HepG2 (cell line): ENCODE results near the gene PRSS8. TPM values are rescaled to one million over a fixed set of nuclear protein-coding genes. Genes with fewer than 3 reads are reported as not detected.

Experiments used
- BORCS8-MEF2B ChIP-seq: sonication (generic); formaldehyde crosslinking; IDR thresholded peaks from 2 replicates; pipeline ENCODE4 v1.8.0; 2022; ENCODE audit warnings: mild to moderate bottlenecking, missing genetic modification reagents
- HNF1B ChIP-seq: sonication (generic); formaldehyde crosslinking; IDR thresholded peaks from 2 replicates; pipeline ENCODE4 v1.5.1; 2020; ENCODE audit warnings: mild to moderate bottlenecking, moderate library complexity, missing genetic modification reagents
- POGK ChIP-seq: sonication (generic); formaldehyde crosslinking; conservative IDR thresholded peaks from 2 replicates; pipeline ENCODE4 v1.8.0; 2022; ENCODE audit warnings: mild to moderate bottlenecking, moderate library complexity, missing genetic modification reagents
- ZFY ChIP-seq: sonication (generic); formaldehyde crosslinking; IDR thresholded peaks from 2 replicates; pipeline ENCODE4 v1.4.0; 2020; ENCODE audit warnings: missing genetic modification reagents
- ZNF335 ChIP-seq: sonication (generic); formaldehyde crosslinking; IDR thresholded peaks from 2 replicates; pipeline ENCODE4 v1.4.0; 2020; ENCODE audit warnings: missing genetic modification reagents
- ZNF607 ChIP-seq: sonication (generic); formaldehyde crosslinking; IDR thresholded peaks from 2 replicates; pipeline ENCODE4 v1.5.1; 2020; ENCODE audit warnings: missing genetic modification reagents, mild to moderate bottlenecking, borderline replicate concordance
- ZNF850 ChIP-seq: sonication (generic); formaldehyde crosslinking; conservative IDR thresholded peaks from 2 replicates; pipeline ENCODE4 v1.9.0; 2021; ENCODE audit warnings: mild to moderate bottlenecking, missing genetic modification reagents
- polyA plus RNA-seq, 8 experiments: library from polyadenylated mRNA; depleted of rRNA in 3 of 8; stranded (reverse) in 7 of 8; unstranded in 1 of 8; fragments of >200 nt; fragmentation: Illumina TruSeq in 4 of 8; extraction: Trizol in 4 of 8; gene quantifications; 2 replicates each; pipeline versions ENCODE4 v1.2.1 to v1.2.3, GENCODE V29; 2011 to 2016; ENCODE audit warnings: low read depth in 4 of 8, missing spikeins in 1 of 8, mixed read lengths in 1 of 8; ENCODE audit not compliant: insufficient read depth in 1 of 8
- total RNA-seq, 5 experiments: library from RNA; depleted of rRNA; stranded (reverse); fragments of >200 nt; fragmentation: Illumina TruSeq; extraction: Trizol; gene quantifications; 2 replicates each; pipeline ENCODE4 v1.2.3, GENCODE V29; 2016; ENCODE audit warnings: low read depth in 1 of 5
- TF ChIP-seq, protein P1 (sequence below): sonication (generic); formaldehyde crosslinking; IDR thresholded peaks from 2 replicates; pipeline ENCODE4 v1.8.0; 2022; ENCODE audit warnings: mild to moderate bottlenecking, missing genetic modification reagents; ENCODE audit not compliant: insufficient replicate concordance
- TF ChIP-seq, protein P2 (sequence below), 2 experiments: sonication (generic) in 1 of 2; formaldehyde crosslinking in 1 of 2; IDR thresholded peaks; 2 replicates each; pipeline versions ENCODE4 v1.4.0 to v1.6.1; 2016 to 2020; ENCODE audit warnings: borderline replicate concordance in 1 of 2, low read depth in 1 of 2, mild to moderate bottlenecking in 1 of 2, missing genetic modification reagents in 1 of 2
- TF ChIP-seq, protein P3 (sequence below): sonication (generic); formaldehyde crosslinking; IDR thresholded peaks from 2 replicates; pipeline ENCODE4 v1.4.0; 2020; ENCODE audit warnings: missing genetic modification reagents

Gene PRSS8
- total and polyA plus RNA-seq, 2 of the 13 experiments (the other 11 are each of a cell fraction or from before 2014, with no cell fraction given) = 2.6 to 7.2 TPM

GRCh38 chr16:31094424-31095120 is 41.0 kb downstream of the PRSS8 start, which contains the start of gene VKORC1 (continued):
- TF ChIP-seq, protein P1, sequence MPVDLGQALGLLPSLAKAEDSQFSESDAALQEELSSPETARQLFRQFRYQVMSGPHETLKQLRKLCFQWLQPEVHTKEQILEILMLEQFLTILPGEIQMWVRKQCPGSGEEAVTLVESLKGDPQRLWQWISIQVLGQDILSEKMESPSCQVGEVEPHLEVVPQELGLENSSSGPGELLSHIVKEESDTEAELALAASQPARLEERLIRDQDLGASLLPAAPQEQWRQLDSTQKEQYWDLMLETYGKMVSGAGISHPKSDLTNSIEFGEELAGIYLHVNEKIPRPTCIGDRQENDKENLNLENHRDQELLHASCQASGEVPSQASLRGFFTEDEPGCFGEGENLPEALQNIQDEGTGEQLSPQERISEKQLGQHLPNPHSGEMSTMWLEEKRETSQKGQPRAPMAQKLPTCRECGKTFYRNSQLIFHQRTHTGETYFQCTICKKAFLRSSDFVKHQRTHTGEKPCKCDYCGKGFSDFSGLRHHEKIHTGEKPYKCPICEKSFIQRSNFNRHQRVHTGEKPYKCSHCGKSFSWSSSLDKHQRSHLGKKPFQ = peak; percentile 50
- peak; percentile 85 for TF ChIP-seq ZFY (CRISPR knock-in tag)
- TF ChIP-seq ZNF607 = peak; percentile 81
- TF ChIP-seq, protein P2, sequence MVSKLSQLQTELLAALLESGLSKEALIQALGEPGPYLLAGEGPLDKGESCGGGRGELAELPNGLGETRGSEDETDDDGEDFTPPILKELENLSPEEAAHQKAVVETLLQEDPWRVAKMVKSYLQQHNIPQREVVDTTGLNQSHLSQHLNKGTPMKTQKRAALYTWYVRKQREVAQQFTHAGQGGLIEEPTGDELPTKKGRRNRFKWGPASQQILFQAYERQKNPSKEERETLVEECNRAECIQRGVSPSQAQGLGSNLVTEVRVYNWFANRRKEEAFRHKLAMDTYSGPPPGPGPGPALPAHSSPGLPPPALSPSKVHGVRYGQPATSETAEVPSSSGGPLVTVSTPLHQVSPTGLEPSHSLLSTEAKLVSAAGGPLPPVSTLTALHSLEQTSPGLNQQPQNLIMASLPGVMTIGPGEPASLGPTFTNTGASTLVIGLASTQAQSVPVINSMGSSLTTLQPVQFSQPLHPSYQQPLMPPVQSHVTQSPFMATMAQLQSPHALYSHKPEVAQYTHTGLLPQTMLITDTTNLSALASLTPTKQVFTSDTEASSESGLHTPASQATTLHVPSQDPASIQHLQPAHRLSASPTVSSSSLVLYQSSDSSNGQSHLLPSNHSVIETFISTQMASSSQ (IDR thresholded peaks at IDR 0.05; ENCODE audit: low read depth) = no peak
- TF ChIP-seq, protein P2 (CRISPR knock-in tag; IDR thresholded peaks at IDR 0.05; ENCODE audit: borderline replicate concordance) = peak; percentile 20; the same call in 1 of the 2 replicates
- peak; percentile 96 for TF ChIP-seq POGK
- TF ChIP-seq, protein P3, sequence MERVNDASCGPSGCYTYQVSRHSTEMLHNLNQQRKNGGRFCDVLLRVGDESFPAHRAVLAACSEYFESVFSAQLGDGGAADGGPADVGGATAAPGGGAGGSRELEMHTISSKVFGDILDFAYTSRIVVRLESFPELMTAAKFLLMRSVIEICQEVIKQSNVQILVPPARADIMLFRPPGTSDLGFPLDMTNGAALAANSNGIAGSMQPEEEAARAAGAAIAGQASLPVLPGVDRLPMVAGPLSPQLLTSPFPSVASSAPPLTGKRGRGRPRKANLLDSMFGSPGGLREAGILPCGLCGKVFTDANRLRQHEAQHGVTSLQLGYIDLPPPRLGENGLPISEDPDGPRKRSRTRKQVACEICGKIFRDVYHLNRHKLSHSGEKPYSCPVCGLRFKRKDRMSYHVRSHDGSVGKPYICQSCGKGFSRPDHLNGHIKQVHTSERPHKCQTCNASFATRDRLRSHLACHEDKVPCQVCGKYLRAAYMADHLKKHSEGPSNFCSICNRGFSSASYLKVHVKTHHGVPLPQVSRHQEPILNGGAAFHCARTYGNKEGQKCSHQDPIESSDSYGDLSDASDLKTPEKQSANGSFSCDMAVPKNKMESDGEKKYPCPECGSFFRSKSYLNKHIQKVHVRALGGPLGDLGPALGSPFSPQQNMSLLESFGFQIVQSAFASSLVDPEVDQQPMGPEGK (CRISPR knock-in tag) = peak; percentile 73; the same call in 1 of the 2 replicates
- TF ChIP-seq BORCS8-MEF2B (CRISPR knock-in tag) = peak; percentile 69
- TF ChIP-seq ZNF850 = no peak
- TF ChIP-seq HNF1B (CRISPR knock-in tag) = peak; percentile 95
- TF ChIP-seq ZNF335 (CRISPR knock-in tag) = peak; percentile 95
